ENCODE data around the gene MISFA.

- TF ChIP-seq CSDC2 (CRISPR knock-in tag; IDR thresholded peaks at IDR 0.05) (no peak), ZNF70 (CRISPR knock-in tag; IDR thresholded peaks at IDR 0.05) (no peak), PPARA (CRISPR knock-in tag; IDR thresholded peaks at IDR 0.05; ENCODE audit: borderline replicate concordance) (no peak), ZFP30 (CRISPR knock-in tag; IDR thresholded peaks at IDR 0.05) (no peak), ZC3H10 (CRISPR knock-in tag; IDR thresholded peaks at IDR 0.05) (no peak), PATZ1 (CRISPR knock-in tag; IDR thresholded peaks at IDR 0.05; ENCODE audit: borderline replicate concordance) (no peak), GLIS3 (CRISPR knock-in tag; IDR thresholded peaks at IDR 0.05) (no peak), ZNF565 (CRISPR knock-in tag; conservative IDR thresholded peaks at IDR 0.05; ENCODE audit: low read depth) (no peak)
Observed at GRCh38 chr11:18581825-18582224, 17.8 kb upstream of the MISFA start.
